ENCODE measurements around the gene ACVR1. TPM values are rescaled to one million over a fixed set of nuclear protein-coding genes. Genes with fewer than 3 reads are reported as not detected.

The ACVR1 gene
- polyA plus RNA-seq, 3 donors from 2014 or later: 0.46 to 1.4 (median 1.1) TPM

DNA sequence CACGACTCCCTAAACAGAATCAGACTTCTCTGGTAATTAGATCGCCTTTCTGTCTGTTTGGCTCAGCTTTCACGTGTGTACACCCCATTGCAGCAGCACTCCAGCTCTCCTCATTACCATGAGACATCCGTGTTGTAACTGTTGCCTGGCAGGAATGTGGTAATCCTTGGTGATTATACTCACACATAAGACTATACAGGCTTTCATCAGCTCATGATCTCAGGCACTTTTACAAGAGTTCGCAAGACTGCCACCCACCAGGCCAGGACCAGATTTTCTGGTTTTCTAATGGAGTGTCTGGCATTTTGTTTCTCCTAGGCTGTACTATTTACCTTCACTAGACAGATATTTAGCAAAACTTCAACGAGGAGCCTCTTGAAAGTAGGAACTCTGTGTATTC, 50.2 kb downstream of the ACVR1 start:
- no peak overlapping the region for H3K27ac Mint-ChIP-seq
- H3K27me3 Mint-ChIP-seq (ENCODE audit: low read depth in 3 of 3): peaks cover 0 to 2% (median 0%) of the 10 kb centered on the region in 3 donors
- DNase-seq: no peak
- peaks cover 0 to 11% (median 0%) of the 10 kb centered on the region in 3 donors for H3K36me3 Mint-ChIP-seq
- no peak overlapping the region for H3K4me3 Mint-ChIP-seq
- peaks cover 6 to 8% of the 10 kb centered on the region in 2 donors for H3K4me1 Mint-ChIP-seq
- no peaks in the 10 kb centered on the region for H3K9me3 Mint-ChIP-seq

GRCh38 chr2:157822993-157823392, 53.1 kb downstream of the ACVR1 start:
- Mint-ChIP-seq H3K9me3 (no peaks in the 10 kb centered on the region), H3K27me3 (ENCODE audit: low read depth in 3 of 3) (no peaks in the 10 kb centered on the region), H3K36me3 (peaks cover 3 to 9% (median 5%) of the 10 kb centered on the region in 3 donors)

DNA sequence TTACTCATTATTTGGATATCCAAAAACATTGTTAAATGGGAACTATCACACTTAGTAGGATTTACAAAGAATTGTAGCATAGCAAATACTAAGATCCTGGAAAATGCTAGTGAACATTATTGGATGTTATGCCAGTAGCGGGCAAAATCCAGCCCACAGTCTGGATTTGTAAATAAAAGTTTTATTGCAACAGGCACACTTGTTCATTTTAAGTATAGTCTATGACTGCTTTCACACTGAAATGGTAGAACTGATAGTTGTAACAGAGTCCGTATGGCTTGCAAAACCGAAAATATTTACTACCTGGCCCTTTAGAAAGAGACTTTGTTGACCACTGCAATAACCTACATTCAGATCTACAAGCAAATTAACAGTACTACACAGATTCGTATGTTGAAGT, 53.6 kb downstream of the ACVR1 start:
- H3K36me3 Mint-ChIP-seq: peaks cover 3 to 11% (median 5%) of the 10 kb centered on the region in 3 donors
- H3K27me3 Mint-ChIP-seq (ENCODE audit: low read depth in 3 of 3): no peaks in the 10 kb centered on the region
- no peak overlapping the region for H3K27ac Mint-ChIP-seq
- no peak overlapping the region for H3K4me3 Mint-ChIP-seq
- no peak for DNase-seq
- H3K4me1 Mint-ChIP-seq: peaks cover 6 to 8% of the 10 kb centered on the region in 2 donors
- no peaks in the 10 kb centered on the region for H3K9me3 Mint-ChIP-seq

More at GRCh38 chr2:157822993-157823392, 53.1 kb downstream of the ACVR1 start:
- DNase-seq: no peak
- H3K4me3 Mint-ChIP-seq: no peak overlapping the region
- peaks cover 6 to 8% of the 10 kb centered on the region in 2 donors for H3K4me1 Mint-ChIP-seq
- no peak overlapping the region for H3K27ac Mint-ChIP-seq

DNA sequence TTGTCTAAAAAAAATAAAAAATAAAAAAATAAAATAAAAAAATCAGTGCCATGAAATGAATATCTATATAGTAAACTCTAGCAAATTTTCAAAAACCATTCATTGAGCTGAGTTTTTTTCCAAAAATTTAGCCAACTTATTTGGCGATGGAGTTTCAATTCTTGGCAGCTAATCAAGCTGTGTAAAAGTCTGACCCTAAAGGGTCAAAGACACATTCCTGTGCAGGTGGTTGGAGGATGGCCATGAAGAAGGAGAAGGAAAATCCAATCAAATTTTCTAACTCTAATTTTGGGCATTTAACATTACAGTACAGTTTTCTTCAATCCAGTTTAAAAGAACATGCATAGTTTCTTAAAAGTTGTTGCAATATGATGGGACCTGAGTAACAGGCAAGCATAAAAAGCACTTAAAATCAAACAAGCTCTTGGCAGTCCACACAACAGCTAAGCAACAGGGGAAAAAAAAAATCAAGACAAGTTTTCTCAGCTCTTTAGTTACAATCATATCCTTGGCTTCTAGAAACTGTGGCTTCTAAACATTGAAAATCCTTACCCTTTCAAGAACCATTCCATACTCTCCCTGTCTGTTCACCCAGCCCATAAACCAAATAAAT, 54.5 kb downstream of the ACVR1 start:
- DNase-seq: no peak
- no peak overlapping the region for H3K4me3 Mint-ChIP-seq
- H3K4me1 Mint-ChIP-seq: peaks cover 6 to 8% of the 10 kb centered on the region in 2 donors
- no peak overlapping the region for H3K27ac Mint-ChIP-seq
- no peaks in the 10 kb centered on the region for H3K27me3 Mint-ChIP-seq (ENCODE audit: low read depth in 3 of 3)
- peaks cover 8 to 13% (median 12%) of the 10 kb centered on the region in 3 donors for H3K36me3 Mint-ChIP-seq
- no peaks in the 10 kb centered on the region for H3K9me3 Mint-ChIP-seq

GRCh38 chr2:157820193-157820592, 55.9 kb downstream of the ACVR1 start:
- Mint-ChIP-seq H3K36me3 (peaks cover 13 to 16% (median 14%) of the 10 kb centered on the region in 3 donors), H3K9me3 (no peaks in the 10 kb centered on the region), H3K4me3 (no peak overlapping the region), H3K27me3 (ENCODE audit: low read depth in 3 of 3) (no peaks in the 10 kb centered on the region), H3K4me1 (peaks cover 6 to 8% of the 10 kb centered on the region in 2 donors), H3K27ac (no peak overlapping the region)
- no peak for DNase-seq

GRCh38 chr2:157819761-157820160, 56.4 kb downstream of the ACVR1 start:
- peaks cover 10 to 16% (median 14%) of the 10 kb centered on the region in 3 donors for H3K36me3 Mint-ChIP-seq
- peaks cover 2 to 4% of the 10 kb centered on the region in 2 donors for H3K4me1 Mint-ChIP-seq
- no peak for DNase-seq
- no peaks in the 10 kb centered on the region for H3K9me3 Mint-ChIP-seq
- no peak overlapping the region for H3K27ac Mint-ChIP-seq
- no peak overlapping the region for H3K4me3 Mint-ChIP-seq
- H3K27me3 Mint-ChIP-seq (ENCODE audit: low read depth in 3 of 3): no peaks in the 10 kb centered on the region

DNA sequence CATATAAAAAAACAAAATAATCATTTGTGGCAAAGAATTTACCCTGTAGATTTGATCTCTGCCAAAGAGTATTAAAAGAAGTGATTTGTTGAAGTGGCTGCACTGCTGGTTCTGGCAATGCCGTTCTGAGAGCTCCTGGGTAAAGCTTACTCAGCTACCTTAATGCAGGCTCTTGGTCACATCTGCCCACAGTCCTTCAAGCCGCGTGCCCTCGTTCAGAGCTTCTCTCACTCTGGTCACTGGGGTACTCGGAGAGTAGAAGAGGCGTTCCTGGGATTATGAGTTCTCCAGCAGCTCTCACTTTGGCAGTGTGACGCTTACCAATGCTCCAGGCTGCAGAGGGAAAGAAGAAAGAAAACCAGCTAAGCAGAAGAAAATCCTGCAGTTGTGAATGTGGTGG, 57.9 kb downstream of the ACVR1 start:
- H3K4me1 Mint-ChIP-seq: no peaks in the 10 kb centered on the region
- DNase-seq: no peak
- no peak overlapping the region for H3K27ac Mint-ChIP-seq
- H3K27me3 Mint-ChIP-seq (ENCODE audit: low read depth in 3 of 3): no peaks in the 10 kb centered on the region
- H3K9me3 Mint-ChIP-seq: no peaks in the 10 kb centered on the region
- H3K36me3 Mint-ChIP-seq: peaks cover 10 to 19% (median 14%) of the 10 kb centered on the region in 3 donors
- H3K4me3 Mint-ChIP-seq: no peak overlapping the region

GRCh38 chr2:157815421-157815820, 60.7 kb downstream of the ACVR1 start:
- no peaks in the 10 kb centered on the region for H3K4me1 Mint-ChIP-seq
- peaks cover 14 to 21% (median 14%) of the 10 kb centered on the region in 3 donors for H3K36me3 Mint-ChIP-seq
- H3K27me3 Mint-ChIP-seq (ENCODE audit: low read depth in 3 of 3): no peaks in the 10 kb centered on the region

DNA sequence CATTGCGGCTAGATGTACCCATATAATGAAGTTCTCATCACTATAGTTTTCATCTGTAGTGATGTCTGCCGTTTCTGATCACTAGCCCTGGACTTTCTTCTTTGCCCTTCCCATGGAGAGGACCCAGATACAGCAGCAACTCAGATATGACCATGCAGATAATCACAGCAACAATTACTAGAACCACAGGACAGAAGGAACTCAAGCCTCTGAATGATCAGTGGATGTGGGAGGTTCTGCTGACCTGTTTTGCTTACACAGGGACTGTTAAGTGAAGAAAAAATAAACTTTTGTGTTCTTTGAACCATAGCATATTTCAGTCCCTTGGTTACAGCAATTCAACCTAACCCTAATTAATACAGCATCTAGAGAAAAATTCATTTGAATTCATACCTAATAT, 62.7 kb downstream of the ACVR1 start:
- H3K4me3 Mint-ChIP-seq: no peak overlapping the region
- H3K27me3 Mint-ChIP-seq (ENCODE audit: low read depth in 3 of 3): no peaks in the 10 kb centered on the region
- H3K9me3 Mint-ChIP-seq: no peaks in the 10 kb centered on the region
- DNase-seq: no peak
- H3K36me3 Mint-ChIP-seq: peaks cover 10 to 25% (median 19%) of the 10 kb centered on the region in 3 donors
- H3K27ac Mint-ChIP-seq: no peak overlapping the region
- H3K4me1 Mint-ChIP-seq: no peaks in the 10 kb centered on the region

More at GRCh38 chr2:157815421-157815820, 60.7 kb downstream of the ACVR1 start:
- no peak overlapping the region for H3K27ac Mint-ChIP-seq
- H3K9me3 Mint-ChIP-seq: no peaks in the 10 kb centered on the region
- no peak overlapping the region for H3K4me3 Mint-ChIP-seq
- DNase-seq: no peak

DNA sequence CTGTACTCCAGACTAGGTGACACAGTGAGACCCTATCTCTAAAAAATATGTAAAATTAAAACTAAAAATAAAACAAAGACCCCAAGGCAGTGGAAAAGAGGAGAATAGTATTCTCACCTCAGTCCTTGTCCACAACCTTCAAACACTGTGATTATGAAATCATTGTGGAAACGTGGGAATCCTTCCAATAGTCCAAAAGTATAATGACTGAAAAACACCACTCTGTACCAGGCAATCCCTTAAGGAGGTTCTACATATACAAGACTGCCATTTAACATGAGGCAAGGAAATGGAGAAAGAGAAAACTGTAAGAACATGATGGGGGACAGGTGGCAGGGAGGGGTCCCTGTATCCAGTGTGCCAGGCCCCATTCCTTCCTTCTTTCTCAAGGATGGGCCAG, 66.1 kb downstream of the ACVR1 start:
- no peak overlapping the region for H3K4me3 Mint-ChIP-seq
- no peak overlapping the region for H3K27ac Mint-ChIP-seq
- DNase-seq: no peak
- peaks cover 0 to 12% (median 10%) of the 10 kb centered on the region in 3 donors for H3K36me3 Mint-ChIP-seq
- peaks cover 0 to 1% (median 0%) of the 10 kb centered on the region in 3 donors for H3K27me3 Mint-ChIP-seq (ENCODE audit: low read depth in 3 of 3)
- H3K9me3 Mint-ChIP-seq: no peaks in the 10 kb centered on the region
- no peaks in the 10 kb centered on the region for H3K4me1 Mint-ChIP-seq

GRCh38 chr2:157809212-157809611, 66.9 kb downstream of the ACVR1 start:
- Mint-ChIP-seq H3K27me3 (ENCODE audit: low read depth in 3 of 3) (peaks cover 0 to 1% (median 0%) of the 10 kb centered on the region in 3 donors), H3K27ac (no peak overlapping the region), H3K36me3 (peaks cover 0 to 12% (median 10%) of the 10 kb centered on the region in 3 donors), H3K4me3 (no peak overlapping the region), H3K4me1 (no peaks in the 10 kb centered on the region), H3K9me3 (no peaks in the 10 kb centered on the region)
- DNase-seq: no peak

DNA sequence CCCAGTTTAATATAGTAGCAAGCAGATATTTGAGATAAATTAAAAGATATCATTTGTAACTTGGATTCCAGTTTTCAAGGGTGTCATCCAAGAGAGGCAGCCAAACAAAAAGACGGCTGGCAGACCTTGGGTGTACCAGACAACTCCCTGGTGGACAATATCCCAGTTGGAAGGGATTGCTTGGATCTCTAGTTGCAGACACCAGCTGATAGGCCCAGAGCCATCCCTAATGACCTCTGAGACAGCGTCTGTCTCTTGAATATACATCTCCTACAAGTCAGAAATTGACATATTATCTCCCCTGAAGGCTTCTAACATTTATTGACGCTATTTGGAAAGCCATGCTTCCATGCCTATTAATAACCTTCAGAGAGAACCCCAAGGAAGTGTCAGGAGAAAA, 67.7 kb downstream of the ACVR1 start:
- H3K4me3 Mint-ChIP-seq: no peak overlapping the region
- peaks cover 0 to 12% (median 8%) of the 10 kb centered on the region in 3 donors for H3K36me3 Mint-ChIP-seq
- peaks cover 0 to 1% (median 0%) of the 10 kb centered on the region in 3 donors for H3K27me3 Mint-ChIP-seq (ENCODE audit: low read depth in 3 of 3)
- no peaks in the 10 kb centered on the region for H3K9me3 Mint-ChIP-seq
- no peaks in the 10 kb centered on the region for H3K4me1 Mint-ChIP-seq
- DNase-seq: no peak
- no peak overlapping the region for H3K27ac Mint-ChIP-seq

DNA sequence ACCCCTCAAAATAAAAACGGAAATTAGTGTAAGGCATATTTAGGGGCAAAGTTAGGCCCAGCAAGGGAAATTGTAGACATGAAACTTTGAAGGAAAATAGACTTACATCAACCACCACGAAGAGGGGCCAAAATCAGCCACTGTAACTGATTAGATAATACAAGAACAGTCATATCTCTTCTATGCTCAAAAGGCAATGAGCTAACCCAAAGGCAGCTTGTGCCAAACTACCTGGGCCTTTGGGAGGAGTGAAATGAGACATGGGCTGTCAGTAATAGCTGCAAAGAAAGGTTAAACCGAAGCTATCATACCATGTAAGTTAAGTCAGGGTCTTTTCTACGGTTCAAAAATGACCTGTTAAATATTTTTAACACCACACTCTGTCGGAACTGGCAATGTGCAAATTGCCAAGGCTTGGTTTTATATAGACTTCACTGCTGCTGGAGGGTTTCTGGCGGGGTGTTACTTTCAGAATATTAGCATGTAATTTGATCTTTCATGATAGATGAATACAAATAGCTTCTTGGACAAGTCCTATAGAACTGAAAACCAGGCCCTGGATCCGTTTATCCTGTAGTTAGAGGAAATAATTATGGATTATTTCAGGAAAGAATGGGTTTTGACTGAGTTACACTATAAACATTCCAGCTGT, 69.6 kb downstream of the ACVR1 start:
- Mint-ChIP-seq H3K4me1 (no peaks in the 10 kb centered on the region), H3K4me3 (no peak overlapping the region), H3K9me3 (no peaks in the 10 kb centered on the region), H3K27ac (no peak overlapping the region), H3K36me3 (peaks cover 0 to 12% (median 7%) of the 10 kb centered on the region in 3 donors), H3K27me3 (ENCODE audit: low read depth in 3 of 3) (peaks cover 0 to 1% (median 0%) of the 10 kb centered on the region in 3 donors)
- DNase-seq: no peak

- Mint-ChIP-seq H3K4me1 (no peaks in the 10 kb centered on the region), H3K27me3 (ENCODE audit: low read depth in 3 of 3) (peaks cover 0 to 1% (median 0%) of the 10 kb centered on the region in 3 donors), H3K9me3 (no peaks in the 10 kb centered on the region), H3K27ac (no peak overlapping the region), H3K4me3 (no peak overlapping the region), H3K36me3 (peaks cover 0 to 10% (median 6%) of the 10 kb centered on the region in 3 donors)
- DNase-seq: no peak
These were observed 70.6 kb downstream of the ACVR1 start for GRCh38 chr2:157805519-157805918.
